Measurements from ENCODE around the gene ABL1.

ABL1 gene

DNA sequence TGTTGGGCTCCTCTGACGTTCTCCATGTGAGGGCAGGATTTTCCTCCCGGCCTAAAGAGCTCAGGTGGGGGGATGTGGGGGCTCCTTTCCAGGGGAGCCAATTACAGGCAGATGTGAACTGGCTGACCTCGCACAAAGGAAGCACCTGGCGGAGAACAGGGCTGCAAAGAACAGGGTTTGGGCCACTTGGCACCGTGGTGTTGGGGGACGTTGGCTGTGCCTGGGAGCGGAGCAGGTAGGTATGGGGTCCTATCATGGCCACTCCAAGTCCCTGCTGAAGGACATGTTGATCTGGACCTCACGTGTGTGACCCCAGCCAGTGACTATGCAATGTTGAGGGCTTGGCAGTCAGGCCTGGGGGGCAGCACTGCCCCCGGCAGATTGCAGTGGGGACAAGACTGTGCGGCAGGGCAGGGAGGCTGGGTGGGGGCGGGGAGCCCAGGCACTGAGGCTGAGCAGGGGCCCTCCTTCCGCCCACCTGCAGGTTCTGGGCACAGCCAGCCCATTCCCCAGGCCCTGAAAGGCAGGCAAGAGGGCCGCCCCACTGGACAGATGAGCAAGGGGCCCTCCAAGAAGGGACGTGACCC is 84.6 kb downstream of the ABL1 start:
- TF ChIP-seq POLR2A (IDR thresholded peaks at IDR 0.05; ENCODE audit: low read length): no peak
- DNase-seq: no peak

DNA sequence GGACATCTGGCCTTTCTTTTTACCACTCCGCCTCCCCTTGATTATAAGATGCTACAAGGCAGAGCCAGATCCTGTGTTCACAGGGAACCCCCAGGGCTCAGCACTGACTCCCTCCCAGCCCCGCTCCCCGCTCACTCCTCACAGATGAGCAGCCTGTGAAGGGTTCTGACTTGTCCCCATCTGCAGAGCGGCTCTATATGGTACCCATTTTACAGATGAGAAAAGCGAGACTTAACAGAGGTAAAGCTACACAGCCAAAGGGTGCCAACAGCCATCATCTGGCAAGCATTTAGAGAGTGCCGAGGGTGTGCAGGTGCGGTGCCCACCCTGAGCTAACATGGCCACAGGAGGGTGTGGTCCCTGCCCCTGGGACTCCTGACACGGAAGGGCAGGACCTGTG is 85.2 kb downstream of the ABL1 start:
- no peak for TF ChIP-seq GATA1 (IDR thresholded peaks at IDR 0.05; ENCODE audit: low read depth, low read length)
- no peak for TF ChIP-seq POLR2A (IDR thresholded peaks at IDR 0.05; ENCODE audit: low read length)
- no peak for DNase-seq

DNA sequence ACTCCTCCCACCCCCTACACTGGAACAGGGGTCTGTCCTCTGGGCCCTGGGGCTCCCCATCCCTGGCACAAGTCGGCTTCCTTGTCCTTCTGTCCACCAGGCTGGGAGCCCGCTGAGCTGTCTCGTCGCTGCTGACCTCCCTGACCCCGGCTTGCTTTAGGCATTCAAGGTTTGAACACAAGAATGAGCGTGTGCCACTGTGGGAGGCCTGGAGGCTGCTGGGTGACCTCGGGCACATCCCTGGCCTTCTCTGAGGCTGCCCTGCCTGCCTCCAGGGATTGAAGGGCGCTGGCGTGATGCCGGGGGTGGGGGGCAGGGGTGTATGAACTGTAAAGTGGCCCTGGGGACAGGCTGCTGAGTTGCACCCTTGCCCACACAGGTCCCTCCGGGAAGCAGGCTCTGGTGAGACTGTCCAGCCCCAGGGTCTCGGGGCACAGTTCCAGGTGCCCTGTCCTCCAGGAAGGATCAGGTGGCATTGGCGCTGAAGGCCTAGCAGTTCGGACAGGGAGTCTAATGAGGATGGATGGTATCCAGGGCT is 85.8 kb downstream of the ABL1 start:
- no peak for DNase-seq
- TF ChIP-seq POLR2A (IDR thresholded peaks at IDR 0.05; ENCODE audit: low read length) (no peak), GATA1 (IDR thresholded peaks at IDR 0.05; ENCODE audit: low read depth, low read length) (no peak)

DNA sequence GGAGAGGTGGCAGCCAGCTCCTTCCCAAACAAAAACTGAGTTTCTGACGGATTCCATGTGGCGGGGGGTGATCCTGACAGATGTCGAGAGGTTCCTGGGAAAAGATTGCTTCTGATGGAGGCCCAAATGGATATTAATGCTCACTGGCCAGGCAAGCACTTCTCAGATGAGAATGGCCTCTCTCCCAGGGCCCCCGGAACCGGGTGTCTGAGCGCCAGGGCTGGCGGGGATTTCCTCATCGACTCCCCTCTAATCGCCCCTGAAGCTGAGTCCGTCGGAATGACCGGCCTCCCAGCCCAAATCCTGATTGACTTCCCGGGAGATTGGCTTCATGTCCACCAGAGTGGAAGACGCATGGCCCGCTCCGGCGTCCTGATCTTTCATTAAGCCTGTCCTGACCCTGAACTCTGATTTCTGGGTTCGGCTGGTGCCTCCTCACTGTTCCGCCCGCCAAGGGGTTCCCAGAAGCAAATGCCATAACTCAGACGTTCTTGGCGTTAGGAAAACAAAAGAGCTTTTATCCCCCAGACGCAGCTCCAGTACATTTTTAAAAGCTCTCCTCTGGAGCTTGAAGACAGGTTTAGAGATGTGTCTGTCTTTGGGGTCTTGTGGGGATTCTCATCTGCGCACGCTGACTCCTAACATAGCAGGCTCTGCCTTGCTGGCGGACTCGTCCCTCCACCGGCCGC is 86.4 kb downstream of the ABL1 start:
- DNase-seq: no peak
- TF ChIP-seq GATA1 (IDR thresholded peaks at IDR 0.05; ENCODE audit: low read depth, low read length) (no peak), POLR2A (IDR thresholded peaks at IDR 0.05; ENCODE audit: low read length) (no peak)

DNA sequence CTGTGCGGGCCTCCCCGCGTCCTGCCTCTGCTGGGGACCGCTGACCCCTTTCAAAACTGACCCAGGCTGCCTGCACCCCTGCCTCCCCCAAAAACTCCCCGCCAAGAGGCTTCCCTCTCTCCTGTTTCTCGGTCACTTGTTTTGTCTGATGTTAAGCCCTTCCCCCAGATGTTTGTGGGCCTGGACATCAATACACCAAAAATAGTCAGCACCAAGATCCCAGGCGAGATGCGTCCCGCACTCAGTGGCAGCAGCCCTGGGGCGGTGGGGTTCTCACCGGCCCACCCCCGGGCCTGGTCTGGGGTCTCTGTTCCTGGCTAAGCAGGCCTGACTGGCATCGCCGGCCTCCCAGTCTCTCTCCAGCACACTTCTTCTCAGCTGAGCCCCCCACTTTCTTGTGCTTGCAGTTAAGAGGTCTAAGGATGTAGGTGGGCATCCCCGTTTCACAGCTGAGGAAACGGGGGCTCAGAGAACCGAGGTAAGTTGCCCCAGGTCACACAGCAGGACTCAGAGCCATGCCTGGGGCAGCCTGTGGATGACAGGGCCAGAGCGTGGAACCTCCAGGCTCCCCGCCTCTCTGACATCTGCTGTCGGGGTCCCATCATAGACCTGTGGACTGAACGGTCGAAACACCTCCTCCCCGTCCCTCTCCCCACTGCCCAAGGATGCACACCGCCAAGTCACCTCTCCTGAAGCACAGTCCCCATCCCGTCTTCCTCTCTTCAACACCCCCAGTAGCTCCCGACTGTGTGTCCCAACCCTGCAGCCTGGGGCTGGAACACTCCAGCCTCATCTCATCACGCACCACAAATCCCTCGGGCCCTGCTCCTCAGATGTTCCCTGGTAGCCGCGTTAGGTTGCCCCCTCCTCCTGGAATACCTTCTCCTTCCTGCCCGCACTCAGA is 87.2 kb downstream of the ABL1 start:
- DNase-seq: no peak
- TF ChIP-seq GATA1 (IDR thresholded peaks at IDR 0.05; ENCODE audit: low read depth, low read length) (no peak), POLR2A (IDR thresholded peaks at IDR 0.05; ENCODE audit: low read length) (no peak)

DNA sequence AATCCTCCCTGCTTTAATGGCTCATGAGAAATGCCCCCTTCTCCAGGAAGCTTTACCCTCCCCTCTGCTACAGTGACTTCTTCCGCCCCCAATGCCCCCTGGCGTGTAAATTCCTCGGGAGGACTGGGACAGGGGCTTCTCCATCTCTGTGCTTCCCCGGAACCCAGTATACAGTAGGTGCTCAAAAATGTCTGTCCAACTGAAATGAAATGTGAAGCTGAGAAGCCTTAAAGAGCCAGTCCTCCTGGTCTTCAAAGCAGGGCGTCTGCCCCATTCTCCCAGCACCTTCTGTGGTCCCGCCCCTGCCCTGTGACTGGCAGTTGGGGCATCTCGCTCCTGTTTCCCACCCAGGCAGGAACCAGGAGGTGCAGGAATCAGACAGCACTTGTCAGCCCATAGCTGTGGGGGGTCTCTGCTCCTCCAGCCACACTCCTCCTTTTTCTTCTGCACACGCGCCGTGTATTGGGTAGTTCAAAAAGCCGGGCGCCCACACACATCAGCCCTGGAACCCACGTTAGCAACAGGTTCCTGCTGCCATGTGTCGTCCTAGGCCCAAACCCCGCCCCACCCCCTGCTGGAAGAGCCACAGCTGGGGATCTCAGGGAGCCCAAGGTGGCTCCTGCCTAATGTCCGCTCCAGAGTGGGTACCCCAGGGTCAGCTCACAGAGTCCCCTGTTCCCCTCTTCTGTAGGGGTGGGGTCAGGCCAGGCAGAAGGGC is 88.0 kb downstream of the ABL1 start:
- DNase-seq: no peak
- TF ChIP-seq POLR2A (IDR thresholded peaks at IDR 0.05; ENCODE audit: low read length) (no peak), GATA1 (IDR thresholded peaks at IDR 0.05; ENCODE audit: low read depth, low read length) (no peak)

DNA sequence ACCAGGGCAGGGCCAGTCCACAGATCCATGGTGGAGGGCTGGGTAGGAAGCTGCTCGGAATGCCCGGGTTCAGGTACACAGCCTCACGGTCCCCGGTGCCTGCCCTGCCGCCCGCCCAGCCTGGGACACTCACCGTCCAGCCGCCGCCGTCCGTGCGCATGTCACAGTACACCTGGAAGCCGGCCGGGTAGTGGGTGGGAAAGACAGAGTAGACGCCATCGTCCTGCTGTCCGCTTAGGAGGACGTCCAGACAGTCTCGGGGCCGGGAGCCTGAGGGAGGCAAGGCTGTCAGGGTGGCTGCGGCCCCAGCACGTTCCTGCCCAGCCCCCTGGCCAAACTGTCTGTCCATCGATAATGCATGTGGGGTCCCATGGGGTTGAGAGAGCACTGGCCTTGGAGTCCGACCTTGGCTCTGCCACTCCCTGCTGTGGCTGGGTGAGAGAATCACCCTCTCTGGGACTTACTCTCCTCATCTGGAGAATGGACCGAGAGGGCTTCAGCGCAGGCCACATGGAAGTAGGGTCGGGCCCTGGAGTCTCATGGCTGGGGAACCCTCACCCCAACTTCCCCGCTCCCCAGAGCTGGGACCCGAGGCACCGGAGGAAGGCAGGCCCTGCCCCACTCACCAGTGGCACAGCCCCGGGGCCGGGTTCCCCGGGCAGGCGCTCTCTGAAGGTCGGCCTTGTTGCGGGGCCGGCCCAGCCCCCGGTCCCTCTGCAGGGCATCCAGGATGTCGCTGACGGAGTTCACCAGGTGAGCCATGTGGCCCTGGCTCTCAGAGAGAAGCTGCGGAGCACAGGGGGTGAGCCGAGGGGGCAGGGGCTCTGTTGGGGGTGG is 88.8 kb downstream of the ABL1 start:
- TF ChIP-seq GATA1 (IDR thresholded peaks at IDR 0.05; ENCODE audit: low read depth, low read length): no peak
- TF ChIP-seq POLR2A (IDR thresholded peaks at IDR 0.05; ENCODE audit: low read length): no peak
- DNase-seq: no peak

DNA sequence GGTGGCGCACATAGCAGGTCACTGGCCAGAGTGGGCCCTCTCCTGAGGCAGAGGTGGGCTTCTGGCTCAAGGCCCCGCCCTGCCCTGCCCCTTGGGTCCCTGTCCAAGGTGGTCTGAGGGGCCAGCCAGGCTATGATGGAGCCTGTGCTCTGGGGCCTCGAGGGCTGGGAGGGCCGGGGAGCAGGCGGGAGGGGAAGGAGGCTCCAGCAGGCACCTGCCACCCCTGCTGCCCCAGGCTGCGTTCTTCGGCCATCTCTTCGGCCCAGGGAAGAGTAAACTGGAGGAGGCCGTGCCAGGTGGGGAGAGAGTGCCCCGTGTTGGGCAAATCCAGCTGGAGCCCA is 89.4 kb downstream of the ABL1 start:
- no peak for DNase-seq
- no peak for TF ChIP-seq GATA1 (IDR thresholded peaks at IDR 0.05; ENCODE audit: low read depth, low read length)

DNA sequence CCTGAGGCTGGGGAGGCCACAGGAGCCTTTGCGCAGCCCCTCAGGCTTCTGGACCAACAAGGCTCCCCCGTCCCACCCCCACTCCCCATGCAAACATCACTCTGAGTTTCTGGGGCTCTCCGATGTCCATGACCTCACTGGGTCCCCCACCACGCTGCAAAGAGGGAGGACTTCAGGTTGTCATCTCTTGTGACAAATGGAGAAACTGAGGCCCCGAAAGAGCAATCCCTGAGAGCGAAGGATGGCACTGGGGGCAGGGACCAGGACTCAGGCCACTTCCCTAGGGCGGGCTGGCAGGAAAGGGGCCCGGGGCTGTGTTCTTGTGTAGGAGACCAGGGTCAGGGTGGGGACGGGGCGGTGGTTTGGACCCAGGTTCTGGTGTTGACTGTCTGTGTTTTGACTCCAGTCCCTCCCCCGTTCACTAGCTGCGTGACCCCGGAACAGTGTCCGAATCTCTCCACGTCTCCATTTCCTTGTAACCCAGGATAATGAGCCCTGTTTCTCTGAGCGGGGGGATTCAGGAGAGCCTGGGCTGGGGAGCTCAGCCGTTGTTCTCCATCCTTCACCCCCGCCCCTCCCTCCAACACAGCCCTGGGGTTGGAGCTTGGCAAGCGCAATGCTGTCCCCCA is 90.1 kb downstream of the ABL1 start:
- no peak for TF ChIP-seq POLR2A (IDR thresholded peaks at IDR 0.05; ENCODE audit: low read length)
- no peak for TF ChIP-seq GATA1 (IDR thresholded peaks at IDR 0.05; ENCODE audit: low read depth, low read length)
- DNase-seq: no peak

DNA sequence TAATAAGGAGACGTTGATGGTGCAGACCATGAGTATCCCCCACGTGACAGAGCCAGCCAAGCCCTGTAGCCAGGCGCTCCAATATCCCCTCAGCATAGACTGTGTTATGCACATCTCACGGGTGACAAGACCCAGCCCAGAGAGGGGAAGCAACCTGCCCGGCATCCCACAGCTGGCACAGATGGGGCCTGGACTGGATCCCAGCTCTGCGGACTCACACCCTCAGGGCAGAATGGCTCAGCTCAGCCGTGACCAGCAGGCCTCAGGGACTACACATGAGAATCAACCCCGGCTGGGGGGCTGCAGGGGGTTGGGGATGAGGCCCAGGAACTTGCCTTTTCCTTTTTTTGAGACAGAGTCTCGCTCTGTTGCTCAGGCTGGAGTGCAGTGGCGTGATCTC is 92.3 kb downstream of the ABL1 start:
- no peak for TF ChIP-seq GATA1 (IDR thresholded peaks at IDR 0.05; ENCODE audit: low read depth, low read length)
- TF ChIP-seq POLR2A (IDR thresholded peaks at IDR 0.05; ENCODE audit: low read length): no peak
- no peak for DNase-seq

DNA sequence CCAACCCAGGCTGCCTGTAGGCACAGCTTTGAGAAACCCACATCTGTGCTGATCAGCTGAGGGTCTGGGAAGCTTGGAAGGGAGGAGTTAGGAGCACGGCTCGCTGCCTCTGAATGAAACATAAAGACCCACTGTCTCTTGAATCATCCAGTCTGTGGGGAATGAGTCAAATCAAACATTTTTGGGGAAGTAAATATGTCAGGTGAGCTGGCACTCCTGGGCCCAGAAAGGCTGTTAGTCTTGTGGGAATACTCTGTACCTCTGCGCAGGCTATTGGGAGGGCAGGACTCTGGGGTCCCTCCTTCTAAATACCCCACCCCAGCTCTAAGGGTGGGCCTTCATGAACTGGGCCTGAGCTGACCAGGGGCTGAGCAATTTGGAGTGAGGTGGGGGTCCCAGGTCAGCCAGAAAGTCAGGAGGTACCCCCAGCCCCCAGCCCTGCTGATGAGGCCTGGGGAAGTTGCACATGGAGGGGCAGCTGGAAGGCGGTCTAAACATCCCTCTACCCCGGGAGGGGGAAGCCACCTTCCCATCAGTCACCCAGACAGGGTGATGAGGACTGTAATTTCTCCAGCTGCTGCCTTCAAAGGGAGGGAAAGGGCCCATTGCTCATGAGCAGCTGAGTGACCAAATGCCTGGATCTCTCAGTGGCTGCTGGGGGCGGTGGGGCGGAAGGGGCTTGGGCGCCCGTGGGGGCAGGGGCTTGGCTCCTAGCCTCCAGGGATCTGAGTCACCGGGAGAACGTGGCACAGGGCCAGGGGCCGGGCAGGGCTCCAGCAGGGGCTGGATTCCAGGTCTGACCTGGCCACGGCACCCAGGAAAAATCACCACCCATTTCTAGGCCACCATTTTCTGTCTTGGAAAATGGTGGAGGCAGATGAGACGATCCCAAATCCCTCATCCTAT is 93.2 kb downstream of the ABL1 start:
- TF ChIP-seq POLR2A (IDR thresholded peaks at IDR 0.05; ENCODE audit: low read length) (no peak), GATA1 (IDR thresholded peaks at IDR 0.05; ENCODE audit: low read depth, low read length) (no peak)
- DNase-seq: no peak

DNA sequence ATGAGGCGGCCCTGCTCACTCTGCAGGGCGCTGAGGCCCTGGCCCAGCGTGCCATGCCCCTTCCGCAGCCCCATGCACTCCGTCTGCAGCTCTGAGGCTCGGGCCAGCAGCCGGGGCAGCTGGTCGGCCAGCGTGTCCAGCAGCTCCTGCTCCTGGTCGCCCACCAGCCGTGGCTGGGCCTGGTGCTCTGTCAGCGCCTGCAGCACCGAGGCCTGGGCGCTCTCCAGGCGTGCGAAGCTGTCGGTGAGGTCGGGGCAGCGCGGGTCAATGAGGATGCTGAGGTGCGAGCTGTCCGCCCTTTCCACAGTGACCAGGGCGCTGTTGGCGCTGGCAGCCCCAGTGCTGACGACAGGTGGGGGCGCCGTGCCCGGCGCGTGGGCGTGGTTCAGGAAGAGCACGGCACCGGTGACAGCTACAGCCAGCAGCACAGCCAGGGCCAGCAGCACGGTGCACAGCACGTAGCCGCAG is 94.6 kb downstream of the ABL1 start:
- TF ChIP-seq GATA1 (IDR thresholded peaks at IDR 0.05; ENCODE audit: low read depth, low read length) (no peak), POLR2A (IDR thresholded peaks at IDR 0.05; ENCODE audit: low read length) (no peak)

More for the DNA sequence above, 94.6 kb downstream of the ABL1 start:
- no peak for DNase-seq

Data from erythroblast (primary cell).